ENCODE measurements around the gene HMX1. TPM values are rescaled to one million over a fixed set of nuclear protein-coding genes. Genes with fewer than 3 reads are reported as not detected.

Gene HMX1
- total and polyA plus RNA-seq, 2 donors (not counting 3 experiments of a cell fraction or from before 2014, with no cell fraction given) = not detected

GRCh38 chr4:8872402-8873291 is 1.0 kb upstream of the HMX1 start:
- intact Hi-C loops (cut with micrococcal nuclease) = no loop called here
- TF ChIP-seq EZH2 (IDR thresholded peaks at IDR 0.05; ENCODE audit: borderline replicate concordance, low read depth, low read length, severe bottlenecking) = peak; percentile 13
- TF ChIP-seq GATA2 (IDR thresholded peaks at IDR 0.05; ENCODE audit: insufficient read depth, insufficient read length, low read depth, low read length) = no peak
- Histone ChIP-seq H3K9me3 (replicated peaks; ENCODE audit: control insufficient read depth, insufficient read depth, low read length) (no peaks in the 10 kb centered on the region), H3K4me3 (replicated peaks in 1 of 3; ENCODE audit: insufficient read depth in 1 of 3, low read depth in 1 of 3, low read length in 3 of 3) (no peak overlapping the region), H3K4me1 (ENCODE audit: control insufficient read depth, extremely low read depth, insufficient read depth, low read length) (no peaks in the 10 kb centered on the region), H3K4me2 (ENCODE audit: insufficient read depth, low read length) (no peak overlapping the region), H3K27ac (ENCODE audit: insufficient read depth, low read depth, low read length) (no peak overlapping the region), H3K27me3 (ENCODE audit: control insufficient read depth in 2 of 2, insufficient read depth in 2 of 2, low read length in 2 of 2) (peaks cover 72 to 88% of the 10 kb centered on the region in 2 experiments), H3K9ac (replicated peaks; ENCODE audit: extremely low read depth, insufficient read depth, low read length) (no peak overlapping the region), H4K20me1 (replicated peaks; ENCODE audit: control insufficient read depth, extremely low read depth, insufficient read depth, low read length) (no peaks in the 10 kb centered on the region), H3K9me1 (replicated peaks; ENCODE audit: control insufficient read depth, extremely low read depth, insufficient read depth, low read length) (no peaks in the 10 kb centered on the region), H3K36me3 (ENCODE audit: control insufficient read depth in 2 of 2, extremely low read depth in 1 of 2, insufficient read depth in 2 of 2, low read length in 2 of 2) (no peaks in the 10 kb centered on the region), H2AFZ (ENCODE audit: low read depth, low read length) (no peak overlapping the region), H3K79me2 (ENCODE audit: control insufficient read depth, insufficient read depth, low read length) (no peaks in the 10 kb centered on the region)
- FAIRE-seq (no peak), DNase-seq (ENCODE audit: low read depth, low spot score) (no peak)
- dilution Hi-C loops (cut with MboI; ENCODE audit: extremely low pct_ligation_motif_present, low sequenced_read_pairs) = no loop called here
- ChIA-PET POLR2A (no interaction called here), CTCF (no interaction called here)
- no TSS peak for BruUV-seq (replicated peaks)

- DNase-seq (ENCODE audit: low read depth, low spot score) (no peak), FAIRE-seq (no peak)
- no peaks in the 10 kb centered on the region for H3K36me3 ChIP-seq (ENCODE audit: control insufficient read depth in 2 of 2, extremely low read depth in 1 of 2, insufficient read depth in 2 of 2, low read length in 2 of 2)
- H3K4me3 ChIP-seq (replicated peaks in 1 of 3; ENCODE audit: insufficient read depth in 1 of 3, low read depth in 1 of 3, low read length in 3 of 3) = no peak overlapping the region
- POLR2A ChIA-PET = no interaction called here
- H3K4me1 ChIP-seq (ENCODE audit: control insufficient read depth, extremely low read depth, insufficient read depth, low read length) = no peaks in the 10 kb centered on the region
- H3K9me1 ChIP-seq (replicated peaks; ENCODE audit: control insufficient read depth, extremely low read depth, insufficient read depth, low read length) = no peaks in the 10 kb centered on the region
- dilution Hi-C loops (cut with MboI; ENCODE audit: extremely low pct_ligation_motif_present, low sequenced_read_pairs) = no loop called here
- no TSS peak for BruUV-seq (replicated peaks)
- no peaks in the 10 kb centered on the region for H3K79me2 ChIP-seq (ENCODE audit: control insufficient read depth, insufficient read depth, low read length)
- CTCF ChIA-PET = no interaction called here
- no peaks in the 10 kb centered on the region for H3K9me3 ChIP-seq (replicated peaks; ENCODE audit: control insufficient read depth, insufficient read depth, low read length)
- intact Hi-C loops (cut with micrococcal nuclease) = no loop called here
- no peak overlapping the region for H3K27ac ChIP-seq (ENCODE audit: insufficient read depth, low read depth, low read length)
- no peaks in the 10 kb centered on the region for H4K20me1 ChIP-seq (replicated peaks; ENCODE audit: control insufficient read depth, extremely low read depth, insufficient read depth, low read length)
- H3K4me2 ChIP-seq (ENCODE audit: insufficient read depth, low read length) = no peak overlapping the region
- H2AFZ ChIP-seq (ENCODE audit: low read depth, low read length) = no peak overlapping the region
- H3K27me3 ChIP-seq (ENCODE audit: control insufficient read depth in 2 of 2, insufficient read depth in 2 of 2, low read length in 2 of 2) = peaks cover 74 to 91% of the 10 kb centered on the region in 2 experiments
- TF ChIP-seq CTCF (IDR thresholded peaks at IDR 0.05; ENCODE audit: extremely low read depth in 1 of 2, insufficient read depth in 1 of 2, low read depth in 1 of 2, low read length in 2 of 2) = no peak
- TF ChIP-seq, protein P1, sequence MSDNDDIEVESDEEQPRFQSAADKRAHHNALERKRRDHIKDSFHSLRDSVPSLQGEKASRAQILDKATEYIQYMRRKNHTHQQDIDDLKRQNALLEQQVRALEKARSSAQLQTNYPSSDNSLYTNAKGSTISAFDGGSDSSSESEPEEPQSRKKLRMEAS (IDR thresholded peaks at IDR 0.05; ENCODE audit: insufficient read depth, insufficient read length) = no peak
- no peak for TF ChIP-seq JUN (IDR thresholded peaks at IDR 0.05; ENCODE audit: borderline replicate concordance, insufficient read depth, insufficient read length, low read depth)
- no peak for TF ChIP-seq MYC (IDR thresholded peaks at IDR 0.05; ENCODE audit: low read depth, low read length)
- peak; percentile 20 for TF ChIP-seq EZH2 (IDR thresholded peaks at IDR 0.05; ENCODE audit: borderline replicate concordance, low read depth, low read length, severe bottlenecking)
- H3K9ac ChIP-seq (replicated peaks; ENCODE audit: extremely low read depth, insufficient read depth, low read length) = no peak overlapping the region
These were observed 807 bp downstream of the HMX1 start for GRCh38 chr4:8870647-8871416.
